ENCODE data around the gene KPNA2.
"Not testable (repeated sequence)": the region's sequence is repeated elsewhere in the genome, so short reads cannot be mapped to it uniquely, and the experiment has no call there.

KPNA2 gene

DNA sequence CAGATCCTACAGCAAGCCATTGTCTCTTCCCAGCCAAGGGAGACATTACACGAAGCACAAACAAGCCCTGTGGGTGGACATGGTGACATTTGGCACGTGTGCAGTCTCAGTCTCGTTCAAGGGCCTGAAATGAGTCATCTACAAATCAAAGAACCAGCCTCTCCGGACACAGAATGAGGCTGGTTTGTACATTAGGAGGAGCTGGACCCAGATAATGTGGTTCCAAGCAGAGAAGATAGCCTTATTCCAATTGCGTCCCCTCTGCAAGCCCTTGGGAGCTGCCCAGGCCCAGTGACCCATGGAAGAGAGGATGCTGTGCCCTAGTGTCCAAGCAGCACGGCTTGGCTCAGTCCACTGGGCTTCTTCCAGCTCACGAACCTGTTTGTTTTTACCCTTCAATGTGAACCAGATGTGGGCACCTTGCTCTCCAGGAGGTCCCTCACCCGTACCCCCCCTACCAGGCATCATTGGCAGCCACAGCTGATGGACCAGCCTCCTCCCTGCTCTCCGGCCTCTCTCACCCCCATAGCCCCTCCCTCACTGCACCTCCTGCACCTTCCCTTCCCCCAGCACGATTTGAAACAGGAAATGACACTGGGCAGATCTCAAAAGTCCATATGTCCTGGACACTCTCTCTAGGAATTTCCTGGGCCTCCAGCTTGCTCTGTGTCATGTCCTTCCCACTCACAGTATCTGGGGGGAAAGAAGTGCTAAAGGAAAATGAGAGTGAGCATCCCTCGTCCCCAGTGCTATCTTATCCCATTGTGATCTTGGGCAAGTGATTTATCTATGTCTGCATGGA is 26.2 kb downstream of the KPNA2 start:
- no peak for DNase-seq

DNA sequence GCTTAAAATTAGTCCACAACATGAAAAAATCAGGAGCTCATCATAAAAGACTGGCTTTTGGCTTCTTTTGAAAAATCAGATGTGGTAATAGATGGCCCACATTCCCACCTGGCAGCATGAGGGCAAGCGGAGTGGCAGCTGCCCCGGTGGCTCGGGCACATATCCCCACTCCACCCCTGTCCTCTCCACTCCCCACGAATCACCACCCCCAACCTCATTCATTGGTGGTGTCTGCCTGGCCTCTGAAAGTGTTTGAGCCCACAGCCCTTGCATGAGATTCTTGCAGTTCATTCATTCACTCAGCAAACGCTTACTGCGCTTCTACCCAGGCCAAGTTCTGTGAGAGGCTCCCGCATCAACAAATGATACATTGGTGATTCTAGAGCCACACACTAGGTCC is 29.8 kb downstream of the KPNA2 start:
- DNase-seq, result not testable (repeated sequence)

DNA sequence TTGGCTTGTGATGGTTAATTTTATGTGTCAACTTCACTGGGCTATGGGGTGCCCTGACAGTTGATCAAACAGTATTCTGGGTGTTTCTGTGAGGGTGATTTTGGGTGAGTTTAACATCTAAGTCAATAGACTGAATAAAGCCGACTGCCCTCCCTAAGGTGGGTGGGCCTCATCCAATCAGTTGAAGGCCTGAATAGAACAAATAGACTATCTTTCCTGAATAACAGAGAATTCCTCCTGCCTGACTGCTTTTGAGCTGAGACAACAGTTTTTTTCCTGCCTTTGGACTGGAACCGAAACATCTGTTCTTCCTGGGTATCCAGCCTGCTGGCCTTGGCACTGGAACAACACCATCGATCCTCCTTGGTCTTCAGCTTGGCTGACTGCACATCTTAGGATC is 33.0 kb downstream of the KPNA2 start:
- DNase-seq, result not testable (repeated sequence)

DNA sequence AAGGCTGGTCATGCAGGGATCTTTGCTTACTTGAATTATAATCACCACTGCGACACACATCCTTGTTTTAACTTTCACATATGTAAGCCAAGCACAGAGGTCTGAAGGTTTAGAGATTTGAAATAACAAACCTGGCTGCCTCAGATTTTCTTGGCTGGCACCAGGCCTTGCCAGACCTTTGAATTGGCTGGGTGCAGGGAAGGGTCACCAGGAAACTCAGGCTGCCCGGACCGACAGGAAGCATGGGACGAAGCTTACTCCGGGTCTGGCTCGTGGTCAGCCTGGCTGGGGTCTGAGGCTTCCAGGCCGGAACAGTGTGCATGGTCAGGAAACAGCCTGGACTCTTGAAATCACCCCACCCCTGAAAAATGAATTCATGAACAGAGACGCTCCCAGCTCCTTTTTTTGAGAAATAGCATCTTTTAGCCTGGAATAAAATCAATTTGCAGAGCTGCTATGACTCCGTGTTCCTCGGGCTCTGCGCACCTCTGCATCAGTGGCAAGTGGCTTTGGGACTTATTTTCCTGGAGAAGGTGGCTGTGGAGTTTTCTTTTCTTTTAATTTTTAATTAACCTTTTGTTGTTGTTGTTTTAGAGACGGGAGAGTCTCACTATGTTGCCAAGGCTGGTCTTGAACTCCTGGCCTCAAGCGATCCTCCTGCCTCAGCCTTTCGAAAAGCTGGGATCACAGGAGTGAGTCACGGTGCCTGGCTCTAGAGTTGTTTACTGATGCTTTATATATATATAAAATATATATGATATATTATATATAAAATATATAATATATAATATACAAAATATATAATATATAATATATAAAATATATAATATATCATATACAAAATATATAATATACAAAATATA is 35.3 kb downstream of the KPNA2 start:
- not testable (repeated sequence) for DNase-seq

DNA sequence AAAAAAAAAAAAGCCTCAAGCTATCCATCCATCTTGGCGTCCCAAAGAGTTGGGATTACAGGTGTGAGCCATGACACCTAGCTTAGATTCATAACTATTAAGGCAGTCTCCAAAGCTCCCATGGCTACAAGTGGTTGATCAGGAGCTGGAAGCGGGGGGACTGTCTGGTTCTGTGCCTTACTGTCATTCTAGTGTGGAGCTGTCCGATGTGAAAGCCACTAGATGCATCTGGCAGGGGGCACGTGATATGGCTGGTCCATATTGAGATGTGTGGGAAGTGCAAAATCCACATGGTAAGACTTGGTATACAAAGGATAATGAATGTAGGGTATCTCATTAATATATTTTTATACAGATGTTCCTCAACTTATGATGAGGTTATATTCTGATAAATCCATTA is 38.7 kb downstream of the KPNA2 start:
- DNase-seq, result no peak

DNA sequence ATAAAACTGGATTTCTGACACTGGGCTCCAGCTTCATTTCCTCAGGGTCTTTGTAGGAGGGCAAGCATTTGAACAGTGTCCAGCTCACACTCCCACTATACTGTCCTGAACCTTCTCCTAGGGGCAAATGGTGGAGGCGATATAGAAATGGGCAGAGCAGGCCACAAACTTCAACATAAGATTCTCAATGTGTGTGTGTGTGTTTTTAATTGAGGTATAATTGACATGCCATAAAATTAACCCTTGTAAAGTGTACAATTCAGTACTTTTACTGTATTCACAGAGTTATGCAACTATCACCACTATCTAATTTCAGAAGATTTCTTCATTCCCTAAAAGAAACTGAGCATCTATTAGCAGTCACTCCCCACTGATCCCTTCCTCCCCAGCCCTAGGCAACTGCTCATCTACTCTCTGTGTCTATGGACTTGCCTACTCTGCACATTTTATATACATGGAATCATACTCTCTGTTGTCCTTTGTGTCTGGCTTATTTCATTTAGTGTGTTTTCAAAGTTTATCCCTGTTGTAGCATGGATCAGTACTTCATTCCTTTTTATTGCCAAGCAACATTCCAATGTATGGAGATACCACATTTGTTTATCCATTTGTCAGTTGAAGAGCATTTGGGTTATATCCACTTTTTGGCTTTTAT is 40.5 kb downstream of the KPNA2 start:
- not testable (repeated sequence) for DNase-seq

DNA sequence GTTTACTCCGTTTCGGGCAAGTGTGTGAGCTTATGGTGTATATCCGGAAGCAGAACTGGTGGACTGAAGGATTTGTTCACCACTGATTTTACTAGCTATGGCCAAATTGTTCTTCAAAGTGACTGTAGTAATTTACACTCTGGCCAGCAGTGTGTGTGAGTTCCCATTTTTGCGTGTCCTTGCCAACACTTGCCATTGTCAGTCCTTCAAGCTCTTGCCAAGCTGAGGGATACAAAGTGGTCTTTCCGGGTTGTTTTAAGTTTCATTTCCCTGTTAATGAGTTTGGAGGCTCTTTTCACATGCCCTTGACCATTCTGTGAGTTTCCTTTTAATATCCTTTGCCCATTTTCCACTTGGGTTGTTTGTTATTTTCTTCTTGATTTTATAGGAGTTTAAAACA is 42.0 kb downstream of the KPNA2 start:
- not testable (repeated sequence) for DNase-seq

DNA sequence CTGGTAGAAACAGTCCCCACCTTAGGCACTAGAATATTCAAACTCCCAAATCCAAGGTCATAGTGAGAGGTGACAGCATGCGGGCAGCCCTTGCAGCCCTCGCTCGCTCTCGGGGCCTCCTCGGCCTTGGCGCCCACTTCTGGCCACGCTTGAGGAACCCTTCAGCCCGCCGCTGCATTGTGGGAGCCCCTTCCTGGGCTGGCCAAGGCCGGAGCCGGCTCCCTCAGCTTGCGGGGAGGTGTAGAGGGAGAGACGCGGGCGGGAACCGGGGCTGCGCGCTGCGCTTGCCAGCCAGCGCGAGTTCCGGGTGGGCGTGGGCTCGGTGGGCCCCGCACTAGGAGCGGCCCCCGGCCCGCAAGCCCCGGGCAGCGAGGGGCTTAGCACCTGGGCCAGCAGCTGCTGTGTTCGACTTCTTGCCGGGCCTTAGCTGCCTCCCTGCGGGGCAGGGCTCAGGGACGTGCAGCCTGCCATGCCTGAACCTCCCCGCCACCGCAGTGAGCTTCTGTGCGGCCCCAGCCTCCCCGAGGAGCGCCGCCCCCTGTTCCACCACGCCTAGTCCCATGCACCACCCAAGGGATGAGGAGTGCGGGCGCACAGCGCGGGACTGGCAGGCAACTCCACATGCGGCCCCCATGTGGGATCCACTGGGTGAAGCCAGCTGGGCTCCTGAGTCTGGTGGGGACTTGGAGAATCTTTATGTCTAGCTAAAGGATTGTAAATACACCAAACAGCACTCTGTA is 45.0 kb downstream of the KPNA2 start:
- no peak for DNase-seq

DNA sequence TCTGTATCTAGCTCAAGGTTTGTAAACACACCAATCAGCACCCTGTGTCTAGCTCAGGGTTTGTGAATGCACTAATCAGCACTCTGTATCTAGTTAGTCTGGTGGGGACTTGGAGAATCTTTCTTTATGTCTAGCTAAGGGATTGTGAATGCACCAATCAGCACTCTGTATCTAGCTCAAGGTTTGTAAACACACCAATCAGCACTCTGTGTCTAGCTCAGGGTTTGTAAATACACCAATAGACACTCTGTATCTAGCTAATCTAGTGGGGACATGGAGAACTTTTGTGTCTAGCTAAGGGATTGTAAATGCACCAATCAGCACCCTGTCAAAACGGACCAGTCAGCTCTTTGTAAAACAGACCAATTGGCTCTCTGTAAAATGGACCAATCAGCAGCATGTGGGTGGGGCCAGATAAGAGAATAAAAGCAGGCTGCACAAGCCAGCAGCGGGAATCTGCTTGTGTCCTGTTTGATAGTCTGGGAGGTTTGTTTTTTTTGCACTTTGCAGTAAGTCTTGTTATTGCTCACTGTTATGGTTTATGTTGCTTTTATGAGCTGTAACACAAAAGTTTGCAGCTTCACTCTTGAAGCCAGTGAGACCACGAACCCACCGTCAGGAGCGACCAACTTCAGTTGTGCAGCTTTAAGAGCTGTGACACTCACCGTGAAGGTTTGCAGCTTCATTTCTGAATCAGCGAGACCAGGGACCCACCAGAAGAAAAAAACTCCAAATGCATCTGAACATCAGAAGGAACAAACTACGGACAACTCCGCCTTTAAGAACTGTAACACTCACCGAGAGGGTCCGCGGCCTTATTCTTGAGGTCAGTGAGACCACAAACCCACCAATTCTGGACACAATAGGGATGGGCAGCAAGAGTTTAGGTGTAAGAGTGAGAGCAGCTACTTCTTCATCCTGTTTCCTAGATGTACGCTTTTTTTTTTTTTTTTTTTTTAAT is 46.0 kb downstream of the KPNA2 start:
- not testable (repeated sequence) for DNase-seq

DNA sequence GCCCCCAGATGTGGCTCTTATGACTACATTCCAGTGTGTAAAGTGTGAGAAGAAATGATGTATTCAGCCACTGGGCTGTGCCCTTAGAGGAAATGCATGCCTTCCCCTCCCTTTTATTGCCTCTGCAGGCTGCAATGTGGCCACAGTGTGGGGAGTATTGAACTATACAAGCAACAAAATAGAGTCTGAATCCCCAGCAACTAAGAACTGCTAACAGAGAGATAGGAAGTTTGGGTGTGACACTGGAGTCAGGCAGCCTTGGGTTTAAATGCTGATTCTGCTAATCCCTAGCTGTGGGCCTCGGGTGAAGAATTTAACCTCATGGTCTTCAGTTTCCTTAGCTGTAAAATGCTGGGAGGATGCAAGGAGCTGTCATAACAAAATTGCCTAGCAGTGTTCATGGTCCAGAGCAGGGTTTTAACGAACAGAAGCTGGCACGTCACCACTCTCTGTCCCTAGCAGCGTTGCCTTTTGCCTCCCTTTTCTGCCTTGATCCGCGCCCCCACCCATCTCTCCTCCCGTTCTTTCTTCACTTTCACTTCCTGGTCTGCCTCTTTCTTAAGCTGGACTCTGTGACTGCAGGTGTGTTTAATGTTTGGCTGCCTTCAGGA is 50.3 kb downstream of the KPNA2 start:
- no peak for DNase-seq

DNA sequence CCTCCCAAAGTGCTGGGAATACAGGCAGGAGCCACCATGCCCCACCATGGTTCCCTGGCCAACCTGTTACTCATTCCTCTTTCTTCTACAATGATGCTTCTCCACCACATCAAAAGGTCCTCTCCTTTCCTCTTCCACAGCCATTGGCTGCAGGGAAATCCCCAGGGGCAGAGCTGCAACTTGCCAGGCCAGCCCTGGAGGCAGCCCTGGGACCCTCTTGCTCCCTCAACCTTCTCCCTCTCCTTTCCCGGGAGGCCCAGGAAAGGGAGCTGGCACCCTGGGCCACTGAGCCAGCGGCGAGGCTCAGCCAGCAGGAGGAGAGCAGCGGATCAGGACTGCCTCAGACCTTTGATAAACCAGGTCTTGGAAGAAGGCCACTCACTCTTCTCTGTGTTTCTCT is 51.1 kb downstream of the KPNA2 start:
- not testable (repeated sequence) for DNase-seq

DNA sequence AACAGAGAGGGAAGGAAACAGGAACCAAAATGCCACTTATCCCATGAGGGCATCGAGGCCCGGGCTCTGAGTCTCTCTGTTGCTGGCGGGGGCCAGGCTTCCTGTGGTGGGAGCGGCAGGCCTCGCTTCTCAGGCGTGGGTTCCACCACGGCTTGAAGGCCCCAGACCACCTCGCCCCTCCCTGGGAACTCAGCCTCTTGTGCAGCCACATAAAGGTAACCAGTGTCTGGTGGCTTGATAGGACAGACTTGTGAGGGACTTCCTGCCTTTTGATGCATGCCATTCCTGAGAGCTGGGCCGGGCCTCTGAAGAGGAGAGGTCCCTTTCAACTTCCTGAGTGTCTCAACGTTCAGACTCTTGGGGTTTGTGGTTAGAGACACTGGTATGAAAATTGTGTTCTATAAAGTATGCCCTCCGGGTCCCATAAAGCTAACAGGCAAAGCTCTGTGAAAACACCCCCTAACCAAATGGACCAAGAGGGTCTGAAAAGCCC is 51.6 kb downstream of the KPNA2 start:
- DNase-seq, result not testable (repeated sequence)

DNA sequence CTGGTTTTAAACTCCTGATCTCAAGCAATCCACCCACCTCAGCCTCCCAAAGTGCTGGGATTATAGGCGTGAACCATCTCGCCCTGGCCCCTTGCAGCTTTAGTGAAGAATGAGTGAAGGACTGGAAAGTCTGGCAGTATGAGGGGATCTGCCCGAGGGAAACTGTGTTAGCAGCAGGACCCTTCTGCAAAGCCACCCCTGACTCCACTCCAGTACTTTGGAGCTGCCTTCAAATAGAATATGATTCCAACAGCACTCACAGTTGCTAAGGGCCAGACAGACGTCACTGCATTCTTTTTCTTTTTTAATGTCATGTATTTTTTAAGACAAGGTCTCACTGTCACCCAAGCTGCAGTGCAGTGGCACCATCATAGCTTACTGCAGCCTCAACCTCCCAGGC is 52.3 kb downstream of the KPNA2 start:
- no peak for DNase-seq

DNA sequence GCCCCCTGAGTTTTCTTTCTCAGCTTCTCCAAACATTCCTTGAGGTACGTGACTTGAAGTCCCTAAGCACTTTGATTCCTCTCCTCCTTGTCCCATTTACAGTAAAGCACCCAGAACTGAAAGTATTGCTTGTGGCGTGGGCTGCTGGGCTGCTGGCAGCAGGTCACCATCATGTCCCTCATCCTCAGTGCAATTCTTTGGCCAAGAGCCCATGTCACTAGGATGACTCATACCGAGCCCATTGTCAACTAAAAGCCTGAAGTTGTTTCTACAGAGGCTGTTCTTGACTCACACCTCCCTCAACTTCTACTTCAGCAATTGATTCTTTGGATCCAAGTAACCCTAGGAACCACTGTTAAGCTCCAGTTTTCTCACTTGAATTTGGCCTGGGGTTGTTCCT is 54.3 kb downstream of the KPNA2 start:
- DNase-seq, result no peak

DNA sequence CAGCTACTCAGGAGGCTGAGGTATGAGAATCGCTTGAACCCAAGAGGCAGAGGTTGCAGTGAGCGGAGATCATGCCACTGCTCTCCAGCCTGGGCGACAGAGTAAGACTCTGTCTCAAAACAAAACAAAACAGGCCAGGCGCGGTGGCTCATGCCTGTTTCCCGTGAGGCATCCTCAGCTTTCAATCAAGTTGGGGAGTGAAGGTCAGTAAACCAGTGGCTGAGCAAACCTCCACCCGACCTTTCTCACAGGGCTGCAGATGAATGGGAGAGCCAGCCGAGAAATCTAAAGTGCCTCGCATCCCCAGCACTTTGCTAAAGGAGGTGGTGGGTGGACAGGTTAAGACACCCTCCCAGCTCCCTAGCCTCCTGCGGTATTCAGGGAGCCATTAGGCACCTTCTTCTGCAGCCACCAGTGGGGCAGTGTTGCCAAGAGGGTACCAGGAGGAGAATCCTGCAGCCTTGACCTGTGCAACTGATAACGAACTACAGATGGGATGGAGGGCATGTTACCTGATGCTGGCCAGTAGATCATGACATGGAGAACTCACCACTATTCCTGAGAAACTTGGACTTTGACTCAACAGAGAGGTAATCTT is 59.0 kb downstream of the KPNA2 start:
- no peak for DNase-seq

DNA sequence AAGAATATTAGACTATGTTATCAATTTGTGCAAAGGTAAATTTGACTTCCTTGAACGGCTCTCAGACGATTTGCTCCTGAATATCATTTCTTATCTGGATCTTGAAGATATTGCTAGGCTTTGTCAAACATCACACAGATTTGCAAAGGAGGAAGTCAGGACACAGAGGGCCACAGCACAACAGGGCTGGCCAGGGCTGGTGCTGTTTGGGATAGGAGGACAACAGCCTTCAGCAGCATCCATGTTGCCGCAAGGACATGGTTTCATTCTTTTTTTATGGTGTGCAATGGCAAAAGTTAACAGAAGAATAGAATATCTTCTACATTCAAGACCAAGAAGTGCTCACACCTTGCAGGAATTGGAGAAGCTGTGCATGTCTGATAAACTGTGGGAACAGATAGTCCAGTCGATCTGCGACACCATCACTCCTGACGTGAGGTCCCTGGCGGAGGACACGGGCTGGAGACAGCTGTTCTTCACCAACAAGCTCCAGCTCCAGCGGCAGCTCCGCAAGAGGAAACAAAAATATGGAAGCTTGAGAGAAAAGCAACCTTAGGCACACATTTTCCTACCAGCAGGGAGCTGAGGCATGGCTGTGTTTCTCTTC is 59.8 kb downstream of the KPNA2 start:
- no peak for DNase-seq

DNA sequence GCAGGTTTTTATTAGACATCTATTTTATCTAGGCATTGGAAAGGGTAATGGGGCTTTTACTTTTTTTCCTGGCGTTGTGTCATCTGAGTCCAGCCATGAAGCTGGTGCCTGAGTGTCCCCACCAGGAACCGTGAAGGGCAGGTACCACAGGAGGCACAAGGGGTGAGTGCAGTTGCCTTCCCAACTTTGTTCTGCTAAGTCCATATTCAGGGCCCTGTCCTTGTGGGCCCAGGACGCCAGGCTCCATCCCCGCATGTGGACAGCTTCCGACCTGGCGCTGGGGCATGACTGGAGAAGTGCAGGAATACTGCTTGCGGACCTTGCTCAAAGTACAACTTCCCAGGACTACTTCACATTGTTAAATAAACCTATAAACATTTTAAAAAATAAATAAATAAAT is 60.6 kb downstream of the KPNA2 start:
- no peak for DNase-seq
